Thoracic aorta (tissue), 2 donors: ENCODE results near the gene IGF2BP3. TPM values are rescaled to one million over a fixed set of nuclear protein-coding genes. Genes with fewer than 3 reads are reported as not detected.
"Not testable (repeated sequence)": the region's sequence is repeated elsewhere in the genome, so short reads cannot be mapped to it uniquely, and the experiment has no call there.

Experiments used
- ATAC-seq: fragments of 150-250 bp; one replicate; pipeline ENCODE4 v1.8.0; 2017; ENCODE audit warnings: low read depth; ENCODE audit not compliant: insufficient number of reproducible peaks, low FRiP score
- DNase-seq: peaks from one replicate; pipeline ENCODE4 v3.0.0-alpha.2; 2020; ENCODE audit warnings: low spot score
- H3K27ac ChIP-seq, 2 donors: fragments of 200-600 bp; sonication (generic); 1 replicate in 1 of 2; 2 replicates in 1 of 2; pipeline ENCODE4 v1.5.1; 2016; ENCODE audit warnings: mild to moderate bottlenecking in 2 of 2, moderate library complexity in 2 of 2
- H3K27me3 ChIP-seq: fragments of 200-600 bp; sonication (generic); replicated peaks from 2 replicates; pipeline ENCODE4 v1.6.0; 2016; ENCODE audit warnings: mild to moderate bottlenecking; ENCODE audit not compliant: insufficient read depth
- H3K36me3 ChIP-seq: fragments of 200-600 bp; sonication (generic); one replicate; pipeline ENCODE4 v1.5.1; 2016
- H3K4me1 ChIP-seq, 2 donors: fragments of 200-600 bp; sonication (generic); 1 replicate in 1 of 2; 2 replicates in 1 of 2; pipeline versions ENCODE4 v1.5.1 to v1.6.0; 2016; ENCODE audit warnings: low read depth in 2 of 2, mild to moderate bottlenecking in 1 of 2; ENCODE audit not compliant: control insufficient read depth in 1 of 2
- H3K4me3 ChIP-seq: fragments of 200-600 bp; sonication (generic); 2 replicates; pipeline ENCODE4 v1.5.1; 2016; ENCODE audit warnings: mild to moderate bottlenecking
- H3K9me3 ChIP-seq: fragments of 200-600 bp; sonication (generic); 2 replicates; pipeline ENCODE4 v1.5.1; 2016
- total RNA-seq, 2 donors: library from RNA; depleted of rRNA; stranded (reverse); fragments of >200 nt; gene quantifications; one replicate each; pipeline versions ENCODE4 v1.1.0 to v1.2.3, GENCODE V29; 2016
- TF ChIP-seq, protein P1 (sequence below): fragments of 200-600 bp; sonication (generic); IDR thresholded peaks from one replicate; pipeline ENCODE4 v1.5.1; 2019; ENCODE audit warnings: antibody characterized with exemption

IGF2BP3 gene
- total RNA-seq, 2 donors from 2014 or later: 0.27 to 8.1 TPM

DNA sequence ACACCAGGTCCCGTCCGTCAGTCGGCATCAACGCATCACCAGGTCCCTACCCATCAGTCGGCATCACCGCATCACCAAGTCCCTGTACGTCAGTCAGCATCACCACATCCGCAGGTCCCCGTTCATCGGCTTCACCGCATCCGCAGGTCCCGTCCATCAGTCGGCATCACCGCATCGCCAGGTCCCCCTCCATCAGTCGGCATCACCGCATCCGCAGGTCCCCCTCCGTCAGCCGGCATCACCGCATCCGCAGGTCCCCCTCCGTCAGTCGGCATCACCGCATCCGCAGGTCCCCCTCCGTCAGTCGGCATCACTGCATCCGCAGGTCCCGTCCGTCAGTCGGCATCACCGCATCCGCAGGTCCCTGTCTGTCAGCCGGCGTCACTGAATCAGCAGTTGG is 55.1 kb downstream of the IGF2BP3 start:
- Histone ChIP-seq H3K9me3 (no peaks in the 10 kb centered on the region), H3K36me3 (no peaks in the 10 kb centered on the region), H3K27me3 (no peaks in the 10 kb centered on the region), H3K4me3 (no peak overlapping the region), H3K27ac (no peak overlapping the region), H3K4me1 (no peaks in the 10 kb centered on the region)
- TF ChIP-seq, protein P1, sequence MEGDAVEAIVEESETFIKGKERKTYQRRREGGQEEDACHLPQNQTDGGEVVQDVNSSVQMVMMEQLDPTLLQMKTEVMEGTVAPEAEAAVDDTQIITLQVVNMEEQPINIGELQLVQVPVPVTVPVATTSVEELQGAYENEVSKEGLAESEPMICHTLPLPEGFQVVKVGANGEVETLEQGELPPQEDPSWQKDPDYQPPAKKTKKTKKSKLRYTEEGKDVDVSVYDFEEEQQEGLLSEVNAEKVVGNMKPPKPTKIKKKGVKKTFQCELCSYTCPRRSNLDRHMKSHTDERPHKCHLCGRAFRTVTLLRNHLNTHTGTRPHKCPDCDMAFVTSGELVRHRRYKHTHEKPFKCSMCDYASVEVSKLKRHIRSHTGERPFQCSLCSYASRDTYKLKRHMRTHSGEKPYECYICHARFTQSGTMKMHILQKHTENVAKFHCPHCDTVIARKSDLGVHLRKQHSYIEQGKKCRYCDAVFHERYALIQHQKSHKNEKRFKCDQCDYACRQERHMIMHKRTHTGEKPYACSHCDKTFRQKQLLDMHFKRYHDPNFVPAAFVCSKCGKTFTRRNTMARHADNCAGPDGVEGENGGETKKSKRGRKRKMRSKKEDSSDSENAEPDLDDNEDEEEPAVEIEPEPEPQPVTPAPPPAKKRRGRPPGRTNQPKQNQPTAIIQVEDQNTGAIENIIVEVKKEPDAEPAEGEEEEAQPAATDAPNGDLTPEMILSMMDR: no peak
- ATAC-seq (no peak), DNase-seq (no peak)

DNA sequence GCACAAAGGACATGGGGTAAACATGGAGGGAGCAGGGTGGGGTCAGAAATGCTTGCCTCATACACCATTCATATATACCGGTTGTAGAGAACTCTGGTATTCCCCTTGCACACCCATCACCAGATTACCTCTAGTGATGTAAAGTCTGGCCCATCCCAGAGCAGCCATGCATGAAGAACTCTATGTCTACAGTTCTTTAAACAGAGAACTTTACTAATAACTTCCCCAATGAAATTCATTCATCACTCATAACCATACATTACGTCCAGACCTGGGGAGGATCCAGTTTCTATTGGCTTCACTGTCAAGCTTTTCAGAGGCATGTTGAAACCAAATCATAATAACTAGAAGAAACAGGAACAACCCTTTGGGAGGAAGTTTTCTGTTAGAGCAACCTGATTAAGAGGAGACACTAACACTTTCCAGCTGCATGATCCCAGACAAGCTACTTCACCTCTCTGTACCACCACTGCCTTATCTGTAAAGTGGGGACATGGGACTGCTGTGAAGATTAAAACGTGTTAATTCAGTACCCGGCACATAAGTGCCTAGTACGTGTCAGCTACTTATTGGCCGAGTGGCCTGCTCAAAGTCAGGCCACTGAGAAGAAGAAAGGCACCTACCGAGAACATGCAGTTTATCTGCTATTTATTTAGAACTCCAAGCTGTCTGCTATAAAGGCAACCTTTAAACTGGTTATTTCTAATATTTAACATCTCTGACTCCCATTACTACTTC is 59.7 kb downstream of the IGF2BP3 start:
- no peak for DNase-seq
- Histone ChIP-seq H3K9me3 (no peaks in the 10 kb centered on the region), H3K27ac (no peak overlapping the region), H3K4me3 (no peak overlapping the region), H3K27me3 (no peaks in the 10 kb centered on the region), H3K4me1 (no peaks in the 10 kb centered on the region), H3K36me3 (no peaks in the 10 kb centered on the region)
- no peak for ATAC-seq
- TF ChIP-seq, protein P1: no peak

DNA sequence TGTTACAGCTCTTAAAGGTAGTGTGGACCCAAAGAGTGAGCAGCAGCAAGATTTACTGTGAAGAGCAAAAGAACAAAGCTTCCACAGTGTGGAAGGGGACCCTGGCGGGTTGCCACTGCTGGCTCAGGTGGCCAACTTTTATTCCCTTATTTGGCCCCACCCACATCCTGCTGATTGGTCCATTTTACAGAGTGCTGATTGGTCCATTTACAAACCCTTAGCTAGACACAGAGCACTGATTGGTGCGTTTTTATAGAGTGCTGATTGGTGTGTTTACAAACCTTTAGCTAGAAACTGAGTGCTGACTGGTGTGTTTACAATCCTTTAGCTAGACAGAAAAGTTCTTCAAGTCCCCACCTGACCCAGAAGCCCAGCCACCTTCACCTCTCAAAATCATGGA is 63.7 kb downstream of the IGF2BP3 start:
- not testable (repeated sequence) for H3K4me3 ChIP-seq, H3K9me3 ChIP-seq, ATAC-seq, H3K27ac ChIP-seq, DNase-seq, H3K36me3 ChIP-seq, H3K27me3 ChIP-seq, H3K4me1 ChIP-seq

DNA sequence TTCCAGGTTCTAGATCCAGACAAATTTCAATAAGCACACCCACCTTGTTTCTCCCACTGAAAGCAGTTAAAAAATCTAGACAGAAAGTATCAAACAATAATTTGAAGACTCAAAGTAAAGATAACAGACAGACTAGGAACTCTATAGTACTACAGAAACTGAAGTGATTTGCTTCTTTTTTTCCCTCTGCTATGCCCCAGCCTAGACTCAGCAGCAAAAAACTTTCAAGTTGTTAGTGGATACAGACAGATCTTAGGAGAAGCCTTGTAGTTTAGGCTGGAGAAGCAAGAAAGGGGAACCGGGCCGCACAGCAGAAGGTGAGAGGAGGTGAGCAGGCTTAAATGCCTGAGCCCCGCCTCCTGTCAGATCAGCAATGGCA is 65.1 kb downstream of the IGF2BP3 start:
- no peaks in the 10 kb centered on the region for H3K9me3 ChIP-seq
- TF ChIP-seq, protein P1: no peak
- H3K27me3 ChIP-seq: no peaks in the 10 kb centered on the region
- H3K4me1 ChIP-seq: no peaks in the 10 kb centered on the region
- H3K36me3 ChIP-seq: no peaks in the 10 kb centered on the region
- ATAC-seq (no peak), DNase-seq (no peak)
- no peak overlapping the region for H3K4me3 ChIP-seq
- no peak overlapping the region for H3K27ac ChIP-seq

DNA sequence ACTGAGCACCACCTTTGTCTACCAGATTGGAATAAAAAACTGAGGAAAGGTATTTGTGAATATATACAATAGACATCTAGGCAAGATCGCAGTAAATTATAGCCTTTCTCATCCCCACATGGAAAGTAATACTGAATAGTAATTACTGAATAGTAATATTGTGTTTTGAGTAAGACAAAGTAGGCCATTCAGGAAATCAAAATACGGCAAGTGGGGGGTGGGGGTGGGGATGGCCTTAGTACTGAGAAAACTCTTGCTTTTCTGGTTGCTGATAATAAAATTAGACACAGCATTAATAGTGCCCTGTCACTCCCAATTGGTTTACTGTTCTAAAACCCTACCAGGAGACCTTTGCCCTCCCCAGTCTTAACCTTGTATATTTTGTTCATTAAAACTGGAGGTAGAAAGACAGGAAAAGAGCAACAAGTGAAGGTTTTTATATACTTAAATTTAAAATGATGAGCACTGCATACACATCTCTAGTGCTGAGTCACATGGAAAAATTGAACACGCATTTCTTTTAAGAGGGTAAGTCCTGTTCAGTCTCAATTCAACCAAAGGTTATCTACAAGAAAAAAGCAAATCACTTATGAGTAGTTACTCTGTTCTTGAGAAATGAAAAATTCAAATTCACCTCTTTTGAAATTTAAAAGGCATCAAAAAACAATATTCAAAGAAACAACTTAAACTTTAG is 65.6 kb downstream of the IGF2BP3 start:
- Histone ChIP-seq H3K9me3 (no peaks in the 10 kb centered on the region), H3K4me1 (no peaks in the 10 kb centered on the region), H3K36me3 (no peaks in the 10 kb centered on the region), H3K27ac (no peak overlapping the region), H3K4me3 (no peak overlapping the region), H3K27me3 (no peaks in the 10 kb centered on the region)
- no peak for DNase-seq
- TF ChIP-seq, protein P1: no peak
- ATAC-seq: no peak
